ENCODE results near the gene FOXD3.

GRCh38 chr1:63277195-63278192, 44.9 kb upstream of the FOXD3 start:
- TF ChIP-seq POLR2AphosphoS5 (IDR thresholded peaks at IDR 0.05; ENCODE audit: borderline replicate concordance, low read depth, low read length) (no peak), EZH2 (IDR thresholded peaks at IDR 0.05) (no peak), FOXP2 (optimal IDR thresholded peaks at IDR 0.05; ENCODE audit: control extremely low read depth, extremely low read length, insufficient read depth) (no peak)

Measured in SK-N-MC (cell line).